H9 (cell line): ENCODE measurements around the gene CDH6. TPM values are rescaled to one million over a fixed set of nuclear protein-coding genes. Genes with fewer than 3 reads are reported as not detected.

ENCODE experiments used
- DNase-seq: peaks from one replicate; pipeline ENCODE4 v3.0.0-alpha.2; 2017
- H2AFZ ChIP-seq: one replicate; pipeline ENCODE4 v1.6.1; 2013; ENCODE audit warnings: mild to moderate bottlenecking, low read length, control low read depth, moderate library complexity
- H2AK5ac ChIP-seq: 2 replicates; pipeline ENCODE4 v1.6.1; 2013; ENCODE audit warnings: low read length, control low read depth, mixed read lengths; ENCODE audit not compliant: insufficient read length
- H2BK120ac ChIP-seq: one replicate; pipeline ENCODE4 v1.6.1; 2013; ENCODE audit warnings: low read depth, mild to moderate bottlenecking, low read length, control low read depth, inconsistent platforms; ENCODE audit not compliant: poor library complexity, severe bottlenecking
- H2BK12ac ChIP-seq: 2 replicates; pipeline ENCODE4 v1.6.1; 2013; ENCODE audit warnings: low read length, control low read depth, mixed read lengths, low read depth; ENCODE audit not compliant: insufficient read length
- H2BK15ac ChIP-seq: 2 replicates; pipeline ENCODE4 v1.6.1; 2013; ENCODE audit warnings: low read depth, low read length, control low read depth
- H2BK20ac ChIP-seq: one replicate; pipeline ENCODE4 v1.6.1; 2013; ENCODE audit warnings: low read depth, mild to moderate bottlenecking, low read length, control low read depth, inconsistent platforms; ENCODE audit not compliant: poor library complexity, severe bottlenecking
- H2BK5ac ChIP-seq: 2 replicates; pipeline ENCODE4 v1.6.1; 2013; ENCODE audit warnings: low read length, control low read depth, mixed read lengths; ENCODE audit not compliant: insufficient read length
- H3K14ac ChIP-seq: 2 replicates; pipeline ENCODE4 v1.6.1; 2013; ENCODE audit warnings: low read length, control low read depth; ENCODE audit not compliant: insufficient read depth
- H3K18ac ChIP-seq: 2 replicates; pipeline ENCODE4 v1.6.1; 2013; ENCODE audit warnings: low read depth, mild to moderate bottlenecking, mixed read lengths, low read length, control low read depth; ENCODE audit not compliant: insufficient read length
- H3K23ac ChIP-seq: 2 replicates; pipeline ENCODE4 v1.6.1; 2013; ENCODE audit warnings: low read length, control low read depth, mixed read lengths, low read depth; ENCODE audit not compliant: insufficient read length
- H3K23me2 ChIP-seq: 2 replicates; pipeline ENCODE4 v1.6.1; 2013; ENCODE audit warnings: low read depth, mild to moderate bottlenecking, mixed read lengths, low read length, control low read depth; ENCODE audit not compliant: insufficient read length, poor library complexity, severe bottlenecking
- H3K27ac ChIP-seq: 2 replicates; pipeline ENCODE4 v1.5.1; 2013; ENCODE audit warnings: low read length, control low read depth, mixed read lengths, low read depth; ENCODE audit not compliant: insufficient read length
- H3K27me3 ChIP-seq: 2 replicates; pipeline ENCODE4 v1.6.1; 2013; ENCODE audit warnings: low read length, control low read depth, inconsistent platforms; ENCODE audit not compliant: insufficient read depth
- H3K4ac ChIP-seq: 2 replicates; pipeline ENCODE4 v1.6.1; 2013; ENCODE audit warnings: low read depth, mild to moderate bottlenecking, control low read depth, inconsistent platforms, low read length, moderate library complexity
- H3K4me1 ChIP-seq: 2 replicates; pipeline ENCODE4 v1.6.1; 2013; ENCODE audit warnings: low read length, control low read depth, inconsistent platforms; ENCODE audit not compliant: insufficient read depth
- H3K4me2 ChIP-seq: 2 replicates; pipeline ENCODE4 v1.6.1; 2013; ENCODE audit warnings: low read length, control low read depth, mixed read lengths; ENCODE audit not compliant: insufficient read length, insufficient read depth
- H3K56ac ChIP-seq: 2 replicates; pipeline ENCODE4 v1.6.1; 2013; ENCODE audit warnings: low read depth, mild to moderate bottlenecking, mixed read lengths, low read length, control low read depth; ENCODE audit not compliant: insufficient read length
- H3K79me1 ChIP-seq: 2 replicates; pipeline ENCODE4 v1.6.1; 2013; ENCODE audit warnings: low read depth, mild to moderate bottlenecking, moderate library complexity, low read length, control low read depth, inconsistent platforms; ENCODE audit not compliant: insufficient read depth, poor library complexity, severe bottlenecking
- H3K79me2 ChIP-seq: 2 replicates; pipeline ENCODE4 v1.6.1; 2013; ENCODE audit warnings: low read length, control low read depth, inconsistent platforms; ENCODE audit not compliant: insufficient read depth
- H3K9ac ChIP-seq: 2 replicates; pipeline ENCODE4 v1.6.1; 2013; ENCODE audit warnings: low read length, control low read depth, mixed read lengths; ENCODE audit not compliant: insufficient read length; ENCODE audit errors: extremely low read depth
- H3K9me3 ChIP-seq: one replicate; pipeline ENCODE4 v1.6.1; 2013; ENCODE audit warnings: low read depth, low read length, inconsistent platforms; ENCODE audit not compliant: control insufficient read depth
- H3T11ph ChIP-seq: one replicate; pipeline ENCODE4 v1.6.1; 2013; ENCODE audit warnings: mild to moderate bottlenecking, low read length, control low read depth, inconsistent platforms
- H4K20me1 ChIP-seq: one replicate; pipeline ENCODE4 v1.6.1; 2013; ENCODE audit not compliant: control insufficient read depth, insufficient read length, insufficient read depth
- H4K5ac ChIP-seq: 2 replicates; pipeline ENCODE4 v1.6.1; 2013; ENCODE audit warnings: low read depth, mild to moderate bottlenecking, mixed read lengths, low read length, control low read depth; ENCODE audit not compliant: insufficient read length
- H4K8ac ChIP-seq: replicated peaks from 2 replicates; pipeline ENCODE4 v1.6.1; 2013; ENCODE audit warnings: low read length, control low read depth, mixed read lengths, low read depth; ENCODE audit not compliant: insufficient read length
- H4K91ac ChIP-seq: 2 replicates; pipeline ENCODE4 v1.6.1; 2013; ENCODE audit warnings: low read depth, mild to moderate bottlenecking, moderate library complexity, mixed read lengths, low read length, control low read depth; ENCODE audit not compliant: insufficient read length
- H3K27ac Mint-ChIP-seq, 3 experiments: 2 replicates in 2 of 3; 3 replicates in 1 of 3; pipeline ENCODE4 v1.8.0; 2020 to 2021; ENCODE audit warnings: mixed read lengths in 3 of 3, mild to moderate bottlenecking in 1 of 3, moderate library complexity in 1 of 3
- H3K27me3 Mint-ChIP-seq: 2 replicates; pipeline ENCODE4 v1.8.0; 2021; ENCODE audit warnings: low read depth, mild to moderate bottlenecking, moderate library complexity, mixed read lengths
- H3K36me3 Mint-ChIP-seq, 3 experiments: 2 replicates in 2 of 3; 3 replicates in 1 of 3; pipeline ENCODE4 v1.8.0; 2020 to 2021; ENCODE audit warnings: low read depth in 3 of 3, mixed read lengths in 3 of 3; ENCODE audit not compliant: insufficient read depth in 1 of 3
- H3K4me1 Mint-ChIP-seq, 2 experiments: 2 replicates each; pipeline ENCODE4 v1.8.0; 2020; ENCODE audit warnings: mixed read lengths in 2 of 2
- H3K4me3 Mint-ChIP-seq, 2 experiments: 2 replicates in 1 of 2; 3 replicates in 1 of 2; pipeline ENCODE4 v1.8.0; 2020 to 2021; ENCODE audit warnings: mild to moderate bottlenecking in 2 of 2, mixed read lengths in 2 of 2, moderate library complexity in 1 of 2
- H3K9me3 Mint-ChIP-seq, 2 experiments: 2 replicates in 1 of 2; 3 replicates in 1 of 2; pipeline ENCODE4 v1.8.0; 2020; ENCODE audit warnings: mild to moderate bottlenecking in 2 of 2, mixed read lengths in 2 of 2, moderate library complexity in 1 of 2
- CTCF ChIP-seq: fragments of 200-600 bp; sonication (generic); conservative IDR thresholded peaks from 3 replicates; pipeline ENCODE4 v1.8.0; 2021; ENCODE audit warnings: antibody characterized with exemption, mild to moderate bottlenecking
- WGBS: extraction: QIAGEN DNeasy Blood & Tissue Kit; methylation state at CpG from one replicate; pipeline ENCODE4 v1.1.7; 2013; ENCODE audit warnings: missing lambda C conversion rate, low lambda C conversion rate, mixed read lengths; ENCODE audit not compliant: insufficient read length; ENCODE audit errors: extremely low coverage; 5-methylcytosine and 5-hydroxymethylcytosine counted together
- total RNA-seq: library from RNA; stranded (reverse); gene quantifications from 2 replicates; pipeline ENCODE4 v1.2.1, GENCODE V29; 2021

CDH6 gene
- total RNA-seq, 1 experiment from 2014 or later = 11.7 TPM

- Histone ChIP-seq H3K79me1 (no peaks in the 10 kb centered on the region), H4K20me1 (no peaks in the 10 kb centered on the region), H2AFZ (no peak overlapping the region), H3K18ac (no peak overlapping the region), H3K79me2 (no peaks in the 10 kb centered on the region), H3K4ac (no peak overlapping the region), H4K5ac (no peak overlapping the region), H2BK20ac (no peak overlapping the region), H4K91ac (no peak overlapping the region), H3K27me3 (no peaks in the 10 kb centered on the region), H2BK12ac (no peak overlapping the region), H2AK5ac (no peak overlapping the region), H3K4me1 (no peaks in the 10 kb centered on the region), H3K27ac (no peak overlapping the region), H3K9me3 (no peaks in the 10 kb centered on the region), H3T11ph (no peak overlapping the region), H3K23me2 (no peaks in the 10 kb centered on the region), H3K9ac (no peak overlapping the region), H3K56ac (no peak overlapping the region), H2BK120ac (no peak overlapping the region), H3K14ac (no peak overlapping the region), H2BK5ac (no peak overlapping the region), H3K23ac (no peak overlapping the region), H4K8ac (no peak overlapping the region), H3K4me2 (no peak overlapping the region), H2BK15ac (no peak overlapping the region)
- no CpG with 5 or more reads among the region's 3 CpGs for WGBS
- H3K27me3 Mint-ChIP-seq = no peaks in the 10 kb centered on the region
- no peak for TF ChIP-seq CTCF
- H3K36me3 Mint-ChIP-seq = no peaks in the 10 kb centered on the region
- no peaks in the 10 kb centered on the region for H3K9me3 Mint-ChIP-seq
- DNase-seq = no peak
- no peak overlapping the region for H3K4me3 Mint-ChIP-seq
- H3K27ac Mint-ChIP-seq = no peak overlapping the region
- peaks cover 11 to 12% of the 10 kb centered on the region in 2 experiments for H3K4me1 Mint-ChIP-seq
These were observed 20.7 kb downstream of the CDH6 start for GRCh38 chr5:31214229-31214628.
